Rectal smooth muscle tissue (tissue), 1 donor: ENCODE data around the gene TREML4.

Experiments used
- H3K27ac ChIP-seq: one replicate; pipeline ENCODE4 v1.7.0; 2013; ENCODE audit warnings: low read depth, low read length, inconsistent platforms
- H3K27me3 ChIP-seq: one replicate; pipeline ENCODE4 v1.7.0; 2013; ENCODE audit warnings: low read length; ENCODE audit not compliant: control insufficient read depth, insufficient read depth
- H3K36me3 ChIP-seq: one replicate; pipeline ENCODE4 v1.7.0; 2013; ENCODE audit warnings: low read length; ENCODE audit not compliant: control insufficient read depth, insufficient read depth
- H3K4me1 ChIP-seq: one replicate; pipeline ENCODE4 v1.7.0; 2013; ENCODE audit warnings: low read length; ENCODE audit not compliant: control insufficient read depth, insufficient read depth
- H3K4me3 ChIP-seq: one replicate; pipeline ENCODE4 v1.7.0; 2013; ENCODE audit warnings: low read length
- H3K9ac ChIP-seq: one replicate; pipeline ENCODE4 v1.7.0; 2013; ENCODE audit warnings: low read length

TREML4 gene

DNA sequence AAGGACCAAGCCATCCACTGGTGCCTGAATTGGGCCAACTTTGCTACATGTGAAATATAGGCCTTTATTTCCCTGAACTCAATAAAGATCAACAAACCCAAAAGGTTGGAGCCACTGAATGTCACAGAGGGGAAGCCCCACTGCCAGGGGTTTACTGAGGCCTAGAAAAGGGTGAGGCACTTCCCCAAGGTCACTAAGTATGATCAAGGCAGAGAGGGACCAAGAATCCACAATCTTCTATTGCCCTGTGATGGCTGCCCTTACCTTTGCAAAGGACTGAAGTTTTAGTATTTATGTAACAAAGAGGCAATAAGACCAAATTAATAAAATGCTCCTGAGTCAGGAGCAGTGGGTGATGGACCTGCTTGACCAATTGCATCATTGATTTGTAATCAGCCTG is 40.3 kb downstream of the TREML4 start:
- H3K4me1 ChIP-seq, result no peaks in the 10 kb centered on the region
- H3K27me3 ChIP-seq, result no peaks in the 10 kb centered on the region
- H3K27ac ChIP-seq, result no peak overlapping the region
- no peaks in the 10 kb centered on the region for H3K36me3 ChIP-seq
- H3K4me3 ChIP-seq, result no peak overlapping the region
- H3K9ac ChIP-seq, result no peak overlapping the region

DNA sequence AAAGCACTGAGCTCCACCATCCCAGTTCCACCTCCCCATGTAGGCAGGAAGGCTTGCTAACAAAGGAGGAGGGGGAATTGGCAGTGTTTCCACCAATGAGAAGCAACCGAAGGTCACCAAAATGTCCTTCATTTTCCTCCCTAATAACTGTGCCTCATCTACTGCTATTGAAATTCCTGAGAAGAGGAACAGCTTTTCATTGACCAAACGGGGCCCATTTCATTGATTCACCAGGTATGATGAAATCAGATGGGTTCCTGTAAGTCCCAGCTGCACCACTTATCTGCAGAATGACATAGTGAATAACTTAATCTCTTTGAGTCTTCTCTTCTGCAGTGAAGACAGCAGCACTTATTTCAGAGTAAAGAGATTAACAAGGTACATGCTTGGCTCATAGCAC is 41.0 kb downstream of the TREML4 start:
- no peaks in the 10 kb centered on the region for H3K27me3 ChIP-seq
- H3K36me3 ChIP-seq, result no peaks in the 10 kb centered on the region
- H3K4me1 ChIP-seq, result no peaks in the 10 kb centered on the region
- H3K4me3 ChIP-seq, result no peak overlapping the region
- no peak overlapping the region for H3K9ac ChIP-seq
- H3K27ac ChIP-seq, result no peak overlapping the region

DNA sequence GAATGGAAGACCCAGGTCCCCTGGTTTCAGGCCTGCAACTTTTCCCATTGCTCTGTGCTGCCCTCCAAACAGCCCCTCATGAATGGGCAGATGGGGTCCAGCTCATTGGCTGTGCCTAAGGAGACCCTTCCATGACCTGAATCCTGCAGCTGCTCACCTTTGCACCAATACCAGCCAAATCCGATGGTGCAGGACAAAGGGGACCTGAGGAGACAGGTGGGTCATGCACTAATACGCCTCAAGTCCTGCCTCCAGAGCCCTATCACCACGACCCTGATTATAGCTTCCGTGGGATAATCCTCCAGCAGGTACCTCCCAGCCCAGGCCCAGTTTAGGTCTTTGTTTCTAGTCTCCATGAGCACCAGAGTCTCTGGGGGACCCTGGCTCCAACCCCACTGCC is 41.6 kb downstream of the TREML4 start:
- Histone ChIP-seq H3K36me3 (no peaks in the 10 kb centered on the region), H3K4me1 (no peaks in the 10 kb centered on the region), H3K9ac (no peak overlapping the region), H3K4me3 (no peak overlapping the region), H3K27me3 (no peaks in the 10 kb centered on the region), H3K27ac (no peak overlapping the region)

DNA sequence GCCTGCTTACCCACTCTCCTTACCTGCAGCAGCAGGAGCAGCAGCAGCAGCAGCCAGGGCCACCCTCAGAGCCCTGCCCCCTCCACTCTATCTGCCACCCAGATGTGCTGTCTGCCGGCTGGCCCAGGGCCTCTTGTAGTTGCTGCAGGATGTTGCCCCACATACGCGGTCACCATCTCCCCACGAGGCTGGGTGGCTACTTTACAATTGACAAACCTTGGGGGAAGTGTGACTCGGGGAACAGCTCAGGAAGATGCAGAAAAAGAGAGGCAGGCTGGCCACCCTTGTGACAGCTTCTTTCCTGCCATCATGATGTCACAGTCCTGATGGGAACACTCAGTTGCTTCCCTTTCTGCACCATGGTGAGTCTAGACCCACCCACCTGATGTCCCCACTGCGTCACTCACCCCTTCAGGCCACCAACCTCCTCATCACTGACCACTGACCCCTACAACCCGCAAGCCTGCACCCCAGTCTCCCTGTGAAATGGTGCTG is 43.8 kb downstream of the TREML4 start:
- Histone ChIP-seq H3K4me1 (no peaks in the 10 kb centered on the region), H3K36me3 (no peaks in the 10 kb centered on the region), H3K27ac (no peak overlapping the region), H3K9ac (no peak overlapping the region), H3K27me3 (no peaks in the 10 kb centered on the region), H3K4me3 (no peak overlapping the region)

DNA sequence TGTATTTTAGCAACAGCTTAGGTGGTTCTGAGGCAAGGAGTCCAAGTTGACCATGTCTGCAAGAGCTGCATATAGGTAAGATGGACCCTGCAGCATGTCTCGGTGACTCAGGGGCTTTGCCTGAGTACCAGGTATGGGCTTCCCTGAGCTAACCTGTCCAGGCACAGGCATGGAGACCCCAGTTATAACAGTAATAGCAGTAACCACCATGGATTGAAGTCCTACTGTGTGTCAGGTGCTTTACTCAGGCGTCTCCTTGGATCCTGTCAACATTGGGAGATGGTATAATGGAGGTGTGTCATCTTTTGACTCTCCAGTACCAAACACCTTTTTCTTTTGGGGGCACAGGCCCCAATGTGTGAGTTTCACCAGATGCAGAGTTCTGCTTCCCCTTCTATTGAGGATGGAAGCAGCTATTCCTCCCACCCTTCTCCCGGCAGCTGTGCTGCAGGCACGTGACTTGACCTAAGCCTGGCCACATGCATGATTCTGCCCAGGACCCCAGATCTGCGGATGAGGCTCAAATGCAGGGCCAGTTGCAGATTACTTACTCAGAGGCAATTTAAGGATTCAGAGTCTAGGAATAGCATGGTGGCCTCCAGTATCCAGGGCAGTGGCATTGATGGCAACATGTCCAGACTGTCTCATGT is 44.6 kb downstream of the TREML4 start:
- Histone ChIP-seq H3K4me1 (no peaks in the 10 kb centered on the region), H3K27me3 (no peaks in the 10 kb centered on the region), H3K9ac (no peak overlapping the region), H3K27ac (no peak overlapping the region), H3K4me3 (no peak overlapping the region), H3K36me3 (no peaks in the 10 kb centered on the region)

DNA sequence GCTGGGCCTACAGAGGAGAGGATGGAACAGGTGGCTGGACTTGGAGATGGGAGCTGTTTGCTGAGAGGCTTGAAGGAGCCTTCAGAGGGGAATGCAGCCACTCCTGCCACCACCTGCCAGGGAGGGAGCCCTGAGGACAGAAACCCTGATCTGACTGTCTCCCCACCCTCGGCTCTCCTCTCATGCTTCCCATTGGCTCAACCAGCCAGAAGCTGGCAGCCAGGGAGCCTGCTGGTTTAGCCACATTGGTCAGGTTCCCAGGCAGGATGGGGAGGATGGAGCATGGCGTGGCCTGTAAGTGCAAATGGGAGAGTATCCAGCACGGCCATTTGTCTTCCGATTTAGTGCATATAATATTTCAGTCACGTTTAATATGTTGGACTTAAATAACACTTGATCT is 45.6 kb downstream of the TREML4 start:
- no peaks in the 10 kb centered on the region for H3K27me3 ChIP-seq
- H3K4me1 ChIP-seq, result no peaks in the 10 kb centered on the region
- H3K36me3 ChIP-seq, result no peaks in the 10 kb centered on the region
- H3K4me3 ChIP-seq, result no peak overlapping the region
- no peak overlapping the region for H3K9ac ChIP-seq
- no peak overlapping the region for H3K27ac ChIP-seq

DNA sequence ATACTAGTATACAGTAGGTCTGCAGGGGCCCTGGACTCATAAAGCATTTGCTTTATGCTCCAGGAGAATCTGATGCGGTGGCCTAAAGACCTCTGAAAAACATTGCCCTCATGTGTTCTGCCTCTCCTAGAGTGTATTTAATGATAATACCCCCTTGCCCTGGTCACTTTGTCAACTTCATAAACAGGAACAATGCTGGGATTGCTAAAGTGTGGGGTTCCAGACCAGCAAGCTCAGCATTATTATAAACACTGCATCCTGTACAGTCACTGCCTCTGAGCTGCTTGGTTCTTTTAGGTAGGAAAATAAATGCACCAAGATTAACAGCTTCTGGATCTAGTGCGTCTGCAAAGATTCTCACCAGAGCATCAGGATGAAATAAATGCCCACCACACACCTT is 46.1 kb downstream of the TREML4 start:
- Histone ChIP-seq H3K4me1 (no peaks in the 10 kb centered on the region), H3K27me3 (no peaks in the 10 kb centered on the region), H3K9ac (no peak overlapping the region), H3K4me3 (no peak overlapping the region), H3K36me3 (no peaks in the 10 kb centered on the region), H3K27ac (no peak overlapping the region)

DNA sequence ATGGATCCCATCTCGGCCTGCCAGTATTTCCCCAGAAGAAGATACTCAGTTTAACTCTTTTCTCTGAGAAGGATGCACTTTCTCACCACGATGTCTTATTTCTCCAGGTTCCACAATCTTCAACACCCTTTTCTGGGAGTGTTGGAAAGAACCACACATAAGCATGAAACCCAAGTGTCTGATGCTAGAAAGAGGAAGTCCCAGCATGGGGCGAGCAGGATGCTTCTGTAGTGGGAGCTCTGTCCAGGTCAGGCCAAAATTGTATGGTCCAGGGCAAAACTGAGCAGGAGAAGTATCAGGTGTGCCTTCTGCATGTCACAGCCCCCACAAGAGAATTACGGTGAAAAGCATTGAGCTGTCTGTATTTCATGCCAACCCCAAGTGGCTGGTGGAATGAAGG is 47.3 kb downstream of the TREML4 start:
- H3K27me3 ChIP-seq, result no peaks in the 10 kb centered on the region
- H3K36me3 ChIP-seq, result no peaks in the 10 kb centered on the region
- H3K4me1 ChIP-seq, result no peaks in the 10 kb centered on the region
- no peak overlapping the region for H3K27ac ChIP-seq
- no peak overlapping the region for H3K9ac ChIP-seq
- no peak overlapping the region for H3K4me3 ChIP-seq

DNA sequence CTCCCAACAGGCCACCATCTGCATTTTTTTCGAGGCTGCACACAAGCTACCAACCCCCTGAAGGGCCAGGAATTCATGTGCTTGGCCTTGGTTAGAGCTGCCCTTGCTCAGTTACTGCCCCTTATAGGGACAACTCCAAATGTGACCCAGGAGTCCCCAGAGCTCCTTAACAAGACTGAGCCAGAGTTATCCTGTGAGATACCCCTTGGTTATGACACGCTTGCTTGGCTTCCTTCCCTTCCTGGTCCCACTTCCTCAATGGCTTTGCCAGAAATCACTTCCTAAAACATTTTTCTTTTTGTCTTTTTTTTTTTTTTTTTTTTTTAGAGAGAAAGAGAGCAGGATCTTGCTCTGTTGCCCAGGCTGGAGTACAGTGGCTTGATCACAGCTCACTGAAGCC is 49.5 kb downstream of the TREML4 start:
- Histone ChIP-seq H3K27ac (no peak overlapping the region), H3K36me3 (no peaks in the 10 kb centered on the region), H3K9ac (no peak overlapping the region), H3K27me3 (no peaks in the 10 kb centered on the region), H3K4me1 (no peaks in the 10 kb centered on the region), H3K4me3 (no peak overlapping the region)

DNA sequence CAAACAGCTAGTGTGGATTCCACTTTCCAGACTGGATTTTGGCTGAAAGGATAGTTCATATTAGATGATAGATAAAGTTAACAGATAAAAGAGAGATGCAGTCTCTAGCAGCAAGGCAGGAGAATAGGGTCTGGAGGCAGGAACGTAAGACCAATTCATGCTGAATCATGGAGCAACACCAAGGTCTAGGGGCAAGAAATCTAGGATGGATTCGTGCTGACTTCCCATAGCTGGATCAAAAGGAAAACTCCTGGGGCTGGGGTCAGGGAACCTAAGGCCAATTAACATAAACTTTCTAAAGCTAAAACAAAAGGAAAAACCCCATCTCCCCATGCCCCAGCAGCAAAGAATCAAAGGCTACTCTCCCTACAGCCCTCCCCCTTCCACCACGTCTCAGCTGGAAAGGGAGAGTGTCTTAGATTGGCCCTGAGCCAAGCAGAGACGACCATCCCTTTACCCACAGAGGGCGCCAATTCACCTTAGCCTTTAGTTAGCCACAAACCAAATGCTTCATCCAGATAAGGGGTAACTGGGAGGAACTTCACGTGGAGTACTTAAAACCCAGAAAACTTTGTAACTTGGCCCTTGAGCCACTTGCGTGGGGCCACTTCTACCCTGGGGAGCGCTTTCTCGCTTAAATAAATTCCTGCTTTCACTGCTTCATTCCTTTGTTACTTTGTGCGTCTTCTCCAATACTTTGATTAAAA is 50.7 kb downstream of the TREML4 start:
- H3K27ac ChIP-seq, result no peak overlapping the region
- no peaks in the 10 kb centered on the region for H3K4me1 ChIP-seq
- no peaks in the 10 kb centered on the region for H3K27me3 ChIP-seq
- no peaks in the 10 kb centered on the region for H3K36me3 ChIP-seq
- H3K4me3 ChIP-seq, result no peak overlapping the region
- H3K9ac ChIP-seq, result no peak overlapping the region

DNA sequence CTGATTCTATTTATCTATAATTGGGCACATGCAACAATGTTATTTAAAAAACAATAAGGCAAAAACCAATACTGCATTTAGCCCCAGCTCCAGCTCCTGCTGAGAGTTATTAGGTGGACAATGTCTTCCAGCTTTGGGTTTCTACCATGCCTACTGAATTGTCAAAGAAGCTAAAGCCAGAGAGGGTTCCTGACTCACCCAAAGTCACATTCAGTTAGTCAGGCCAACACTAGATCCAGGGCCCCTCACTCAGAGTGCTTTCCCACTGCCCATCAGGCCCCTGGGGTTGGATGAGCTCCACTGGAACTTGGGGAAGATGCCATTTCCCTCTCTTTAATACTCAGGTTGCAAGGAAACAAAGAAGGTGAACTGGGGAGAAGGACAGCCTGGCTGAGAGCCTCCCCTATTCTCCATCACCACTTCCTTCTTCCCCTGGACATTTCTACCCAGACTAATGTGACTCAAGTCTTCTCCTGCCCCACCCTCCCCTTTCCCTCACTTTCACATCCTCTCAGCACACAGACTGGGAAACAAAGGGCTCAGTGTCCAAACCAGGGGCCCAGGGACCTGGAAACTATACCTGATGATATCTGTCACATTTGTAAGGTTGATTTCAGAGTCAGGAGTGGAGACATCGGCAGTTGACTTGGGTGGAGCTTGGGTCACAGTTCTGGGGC is 52.4 kb downstream of the TREML4 start:
- no peak overlapping the region for H3K9ac ChIP-seq
- H3K4me1 ChIP-seq, result no peaks in the 10 kb centered on the region
- no peak overlapping the region for H3K27ac ChIP-seq
- no peaks in the 10 kb centered on the region for H3K27me3 ChIP-seq
- H3K36me3 ChIP-seq, result no peaks in the 10 kb centered on the region
- no peak overlapping the region for H3K4me3 ChIP-seq

DNA sequence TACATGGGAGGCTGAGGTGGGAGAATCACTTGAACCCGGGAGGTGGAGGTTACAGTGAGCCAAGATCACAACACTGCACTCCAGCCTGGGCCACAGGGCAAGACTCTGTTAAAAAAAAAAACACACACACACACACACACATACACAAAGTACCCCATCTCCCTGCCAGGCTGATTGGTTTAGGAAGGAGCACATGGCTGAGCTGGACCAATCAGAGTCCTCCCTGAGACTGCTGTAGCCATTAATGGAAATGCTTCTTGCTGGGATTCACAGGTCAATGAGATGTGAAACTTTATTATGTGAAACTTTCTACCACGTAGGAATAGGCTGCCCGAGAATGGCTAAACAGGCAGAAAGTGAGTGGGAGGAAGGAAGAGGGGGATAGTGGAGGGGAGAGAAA is 55.5 kb downstream of the TREML4 start:
- H3K27ac ChIP-seq, result no peak overlapping the region
- H3K36me3 ChIP-seq, result no peaks in the 10 kb centered on the region
- no peaks in the 10 kb centered on the region for H3K27me3 ChIP-seq
- no peak overlapping the region for H3K9ac ChIP-seq
- H3K4me1 ChIP-seq, result no peaks in the 10 kb centered on the region
- H3K4me3 ChIP-seq, result no peak overlapping the region
